ENCODE results near the gene ERO1B. TPM values are rescaled to one million over a fixed set of nuclear protein-coding genes. Genes with fewer than 3 reads are reported as not detected.

Gene ERO1B
- polyA plus RNA-seq, 1 donor from 2014 or later: 2.8 TPM

DNA sequence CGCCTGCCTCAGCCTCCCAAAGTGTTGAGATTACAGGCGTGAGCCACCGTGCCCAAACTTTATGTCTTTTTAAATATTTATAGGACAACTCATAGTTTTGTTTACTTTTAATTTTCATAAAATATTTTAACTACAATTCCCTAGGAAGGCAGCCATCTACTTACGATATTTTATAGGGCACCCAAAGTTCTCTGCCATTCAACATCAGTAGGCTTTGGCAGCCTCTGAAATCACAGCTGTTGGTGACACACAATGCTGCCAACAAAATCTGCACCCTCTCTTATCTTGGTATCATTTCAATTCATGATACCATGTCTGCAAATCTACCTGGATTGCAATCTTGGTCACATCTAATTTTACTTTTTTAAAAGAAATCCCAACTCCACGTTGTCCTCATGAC, 27.1 kb upstream of the ERO1B start:
- Mint-ChIP-seq H3K27me3 (peaks cover 3% of the 10 kb centered on the region), H3K9me3 (no peaks in the 10 kb centered on the region), H3K4me3 (no peak overlapping the region), H3K4me1 (no peaks in the 10 kb centered on the region), H3K36me3 (no peaks in the 10 kb centered on the region), H3K27ac (no peak overlapping the region)

DNA sequence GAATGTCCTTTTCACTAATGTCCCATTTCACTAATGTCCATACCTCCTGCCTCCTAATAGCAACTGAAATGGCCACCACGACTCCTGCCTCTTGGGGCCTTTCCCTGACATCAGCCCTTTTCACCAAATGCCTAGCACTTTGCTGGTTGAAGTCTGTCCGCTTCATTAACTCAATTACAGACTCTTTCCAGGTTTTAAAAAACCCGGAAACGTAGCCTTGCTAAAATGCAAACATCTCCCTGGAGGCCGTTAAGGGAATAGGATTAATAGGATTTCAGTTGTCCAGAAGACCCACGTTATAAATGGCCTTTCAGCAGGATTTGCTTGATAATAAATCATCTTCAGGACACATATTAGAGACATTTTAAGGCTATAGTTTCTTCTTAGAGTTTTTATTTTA, 25.7 kb upstream of the ERO1B start:
- H3K27ac Mint-ChIP-seq: peak overlapping the region in 1 of 3 donors; percentile 63

DNA sequence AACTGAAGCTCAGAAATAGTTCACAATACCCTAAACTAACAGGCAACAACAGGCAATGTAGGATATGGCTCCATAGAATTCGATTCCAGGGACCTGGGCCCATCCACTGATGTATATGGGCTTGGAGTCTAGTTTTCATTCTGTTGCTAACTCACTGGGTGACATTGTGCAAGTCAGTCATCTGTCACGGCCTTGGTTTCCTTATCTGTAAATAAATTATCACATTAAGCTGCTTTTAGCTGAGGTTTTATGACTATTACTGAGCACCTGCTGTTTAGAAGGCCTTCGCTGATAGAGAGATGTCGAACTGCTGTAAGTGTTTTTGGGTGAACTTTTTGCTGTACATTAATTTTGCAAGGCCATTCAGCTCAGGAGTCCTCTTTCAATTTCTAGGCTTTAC, 22.9 kb upstream of the ERO1B start:
- no peaks in the 10 kb centered on the region for H3K36me3 Mint-ChIP-seq
- H3K27ac Mint-ChIP-seq: no peak overlapping the region
- H3K27me3 Mint-ChIP-seq: peaks cover 2% of the 10 kb centered on the region
- no peaks in the 10 kb centered on the region for H3K4me1 Mint-ChIP-seq
- H3K4me3 Mint-ChIP-seq: no peak overlapping the region
- no peaks in the 10 kb centered on the region for H3K9me3 Mint-ChIP-seq

More for the DNA sequence above, 25.7 kb upstream of the ERO1B start:
- H3K36me3 Mint-ChIP-seq: no peaks in the 10 kb centered on the region
- H3K4me3 Mint-ChIP-seq: no peak overlapping the region
- H3K4me1 Mint-ChIP-seq: no peaks in the 10 kb centered on the region
- no peaks in the 10 kb centered on the region for H3K9me3 Mint-ChIP-seq
- H3K27me3 Mint-ChIP-seq: peaks cover 3% of the 10 kb centered on the region

DNA sequence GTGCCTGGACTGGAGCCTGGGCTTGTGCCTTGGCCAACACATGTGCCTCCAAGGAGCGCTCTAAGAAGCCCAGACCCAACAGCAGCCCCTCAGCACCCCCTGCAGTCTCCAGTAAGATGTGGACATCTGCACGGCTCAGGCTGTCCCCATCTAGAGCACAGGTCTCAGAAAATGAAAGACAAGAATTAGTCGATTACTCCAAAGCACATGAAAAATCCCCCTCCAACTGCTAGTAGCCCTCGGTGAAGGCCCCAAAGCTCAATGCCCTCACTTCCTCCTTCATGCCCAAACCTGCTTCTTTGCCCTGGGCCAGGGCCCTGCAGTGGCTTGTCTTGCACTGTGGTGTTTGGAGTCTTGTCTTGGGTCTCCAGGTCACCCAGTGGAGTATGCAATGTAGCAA, 21.9 kb upstream of the ERO1B start:
- H3K4me1 Mint-ChIP-seq: no peaks in the 10 kb centered on the region
- H3K4me3 Mint-ChIP-seq: no peak overlapping the region
- H3K27ac Mint-ChIP-seq: no peak overlapping the region
- no peaks in the 10 kb centered on the region for H3K36me3 Mint-ChIP-seq
- no peaks in the 10 kb centered on the region for H3K9me3 Mint-ChIP-seq
- H3K27me3 Mint-ChIP-seq: peaks cover 2% of the 10 kb centered on the region

DNA sequence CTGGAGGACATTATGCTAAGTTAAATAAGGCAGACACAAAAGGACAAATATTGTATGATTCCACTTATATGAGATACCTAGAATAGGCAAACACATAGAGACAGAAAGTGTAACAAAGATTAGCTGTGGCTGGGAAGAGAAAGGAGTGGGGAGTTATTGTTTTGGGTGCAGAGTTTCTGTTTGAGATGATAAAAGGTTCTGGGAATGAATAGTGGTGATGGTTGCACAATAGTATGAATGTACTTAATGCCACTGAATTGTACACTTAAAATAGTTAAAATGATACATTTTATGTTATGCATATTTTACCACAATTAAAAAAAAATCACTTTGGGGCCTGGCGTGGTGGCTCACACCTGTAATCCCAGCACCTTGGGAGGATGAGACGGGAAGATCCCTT, 21.2 kb upstream of the ERO1B start:
- Mint-ChIP-seq H3K4me3 (no peak overlapping the region), H3K36me3 (no peaks in the 10 kb centered on the region), H3K4me1 (no peaks in the 10 kb centered on the region), H3K27me3 (peaks cover 2% of the 10 kb centered on the region), H3K27ac (no peak overlapping the region), H3K9me3 (no peaks in the 10 kb centered on the region)

DNA sequence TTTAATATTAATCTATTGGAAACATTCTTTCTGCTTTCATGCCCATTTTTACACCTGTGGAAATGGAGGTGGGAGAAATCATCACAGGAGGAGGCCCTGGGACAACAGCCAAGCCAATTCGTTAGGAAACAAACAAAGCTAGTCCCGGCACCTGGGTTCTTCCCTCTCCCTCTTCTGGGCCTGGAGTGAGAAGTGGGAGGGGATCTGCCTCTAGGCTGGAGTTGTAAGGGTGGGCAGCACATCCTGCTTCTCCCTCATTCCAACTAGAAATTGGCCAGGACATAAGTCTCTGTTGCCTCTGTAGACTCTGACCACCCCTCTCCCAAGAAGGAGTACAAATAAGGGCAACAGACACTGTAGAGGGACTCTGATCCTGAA, 20.2 kb upstream of the ERO1B start:
- no peak overlapping the region for H3K27ac Mint-ChIP-seq
- H3K4me3 Mint-ChIP-seq: no peak overlapping the region
- no peaks in the 10 kb centered on the region for H3K36me3 Mint-ChIP-seq
- no peaks in the 10 kb centered on the region for H3K9me3 Mint-ChIP-seq
- H3K4me1 Mint-ChIP-seq: no peaks in the 10 kb centered on the region
- H3K27me3 Mint-ChIP-seq: peaks cover 2% of the 10 kb centered on the region

DNA sequence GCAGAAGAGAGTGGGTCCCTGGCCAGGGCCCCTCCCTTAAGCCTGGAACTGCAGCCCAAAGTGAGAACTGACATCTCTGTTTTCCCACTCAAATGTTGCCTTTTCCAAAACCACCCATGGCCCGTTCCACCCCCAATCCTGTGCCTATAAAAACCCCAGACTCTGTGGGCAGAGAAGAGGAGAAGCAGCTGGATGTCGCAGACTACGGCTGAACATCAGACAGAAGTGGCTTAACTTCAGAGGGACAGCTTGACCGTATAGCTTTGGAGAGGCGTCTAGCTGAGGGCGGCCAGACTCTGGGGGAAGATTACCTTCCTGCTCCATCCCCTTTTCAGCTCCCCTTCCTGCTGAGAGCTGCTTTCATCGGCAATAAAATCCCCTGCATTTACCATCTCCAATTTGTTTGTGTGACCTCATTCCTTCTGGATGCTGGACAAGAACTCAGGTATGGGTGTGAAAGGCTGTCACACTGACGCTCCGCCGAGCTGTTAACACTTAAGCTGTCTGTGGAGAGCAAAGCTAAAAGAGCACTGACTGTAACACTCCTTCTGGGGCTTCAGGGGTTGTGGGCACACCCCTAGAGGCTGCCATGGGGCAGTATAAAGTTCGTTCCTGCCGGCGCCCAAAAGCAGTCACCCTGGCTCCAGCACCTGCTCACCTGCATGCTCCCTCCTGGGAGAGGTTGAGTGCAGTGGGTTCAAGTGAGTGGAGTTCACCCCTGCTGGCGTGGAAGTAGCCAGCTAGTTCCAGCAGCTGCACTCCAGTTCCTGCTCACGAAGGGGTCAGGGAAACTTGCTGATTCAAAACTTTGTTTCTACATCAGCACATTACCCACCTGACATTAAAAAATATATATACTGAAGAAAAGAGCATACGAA, 19.6 kb upstream of the ERO1B start:
- Mint-ChIP-seq H3K27me3 (peaks cover 2% of the 10 kb centered on the region), H3K9me3 (no peaks in the 10 kb centered on the region)

DNA sequence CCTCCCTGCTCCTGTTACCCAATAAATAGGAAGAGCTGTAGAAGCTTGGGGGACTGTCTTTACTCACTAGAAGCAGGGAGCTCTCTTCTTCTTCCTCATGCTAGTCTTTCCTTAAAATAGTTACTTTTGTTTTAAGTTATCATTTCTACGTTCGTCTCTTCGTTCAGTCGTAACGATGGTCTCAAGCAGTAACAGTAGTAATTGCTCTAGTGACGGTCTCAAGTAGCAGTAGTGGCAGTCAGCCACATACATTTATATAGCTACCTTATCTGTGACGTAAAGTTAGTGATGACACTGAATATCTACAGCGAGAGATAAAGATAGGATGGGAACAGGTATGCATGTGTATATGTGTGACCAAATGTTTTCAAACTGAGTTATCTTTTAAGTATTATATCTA, 15.4 kb upstream of the ERO1B start:
- H3K9me3 Mint-ChIP-seq: no peaks in the 10 kb centered on the region
- no peak overlapping the region for H3K27ac Mint-ChIP-seq
- H3K36me3 Mint-ChIP-seq: no peaks in the 10 kb centered on the region
- H3K27me3 Mint-ChIP-seq: peaks cover 5% of the 10 kb centered on the region
- H3K4me1 Mint-ChIP-seq: no peaks in the 10 kb centered on the region
- H3K4me3 Mint-ChIP-seq: no peak overlapping the region

More for the DNA sequence above, 19.6 kb upstream of the ERO1B start:
- H3K36me3 Mint-ChIP-seq: no peaks in the 10 kb centered on the region
- H3K27ac Mint-ChIP-seq: no peak overlapping the region
- H3K4me1 Mint-ChIP-seq: no peaks in the 10 kb centered on the region
- H3K4me3 Mint-ChIP-seq: no peak overlapping the region

DNA sequence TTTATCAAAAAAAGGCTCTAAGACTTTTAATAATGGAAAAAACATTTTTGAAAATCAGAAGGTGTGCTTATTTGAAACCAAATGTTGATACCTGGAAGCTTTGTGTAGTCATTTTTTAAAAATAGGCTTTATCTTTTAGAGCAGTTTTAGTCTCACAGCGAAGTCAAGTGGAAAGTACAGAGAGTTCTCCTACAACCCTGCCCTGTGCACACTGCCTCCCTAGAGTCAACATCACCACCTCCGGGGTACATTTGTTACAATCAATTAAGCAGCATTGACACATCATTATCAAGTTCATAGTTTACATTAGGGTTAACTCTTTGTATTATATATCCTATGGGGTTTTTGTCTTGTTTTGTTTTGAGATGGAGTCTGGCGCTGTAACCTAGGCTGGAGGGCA, 10.7 kb upstream of the ERO1B start:
- Mint-ChIP-seq H3K27me3 (peaks cover 6% of the 10 kb centered on the region), H3K4me1 (no peaks in the 10 kb centered on the region), H3K9me3 (no peaks in the 10 kb centered on the region), H3K27ac (no peak overlapping the region), H3K36me3 (no peaks in the 10 kb centered on the region), H3K4me3 (no peak overlapping the region)

DNA sequence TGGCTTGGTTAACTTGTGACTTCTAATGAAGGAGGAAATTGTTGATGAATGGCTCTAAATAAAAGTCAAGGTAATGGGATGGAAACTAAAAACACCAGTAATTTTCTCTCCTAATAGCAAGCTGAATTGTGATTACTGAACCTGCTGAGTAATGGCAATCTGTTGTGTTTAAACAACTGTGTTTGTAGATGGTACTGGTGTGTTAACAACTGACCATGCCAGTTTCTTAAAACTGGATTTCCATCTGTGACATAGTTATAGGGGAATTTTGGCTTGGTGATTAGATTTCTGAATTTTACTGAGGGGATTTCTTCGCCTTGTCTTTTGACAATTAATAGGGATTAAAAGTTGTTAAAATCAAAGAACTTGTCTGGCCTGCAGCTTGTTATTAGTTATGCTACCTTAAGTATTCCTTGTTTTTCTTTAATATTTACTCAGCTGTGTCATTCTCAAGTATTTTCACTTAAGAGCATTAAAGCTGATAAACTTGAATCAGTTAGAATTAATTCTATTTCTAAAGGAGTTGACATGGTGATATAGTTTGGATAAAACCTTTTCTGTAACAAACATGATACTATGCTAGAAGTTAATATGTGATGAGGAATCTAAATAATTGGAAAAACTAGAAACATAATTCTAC, 7.9 kb upstream of the ERO1B start:
- no peak overlapping the region for H3K27ac Mint-ChIP-seq
- no peak overlapping the region for H3K4me3 Mint-ChIP-seq
- H3K27me3 Mint-ChIP-seq: peaks cover 2% of the 10 kb centered on the region
- peaks cover 6 to 11% (median 7%) of the 10 kb centered on the region in 3 donors for H3K4me1 Mint-ChIP-seq
- H3K9me3 Mint-ChIP-seq: no peaks in the 10 kb centered on the region
- H3K36me3 Mint-ChIP-seq: no peaks in the 10 kb centered on the region

DNA sequence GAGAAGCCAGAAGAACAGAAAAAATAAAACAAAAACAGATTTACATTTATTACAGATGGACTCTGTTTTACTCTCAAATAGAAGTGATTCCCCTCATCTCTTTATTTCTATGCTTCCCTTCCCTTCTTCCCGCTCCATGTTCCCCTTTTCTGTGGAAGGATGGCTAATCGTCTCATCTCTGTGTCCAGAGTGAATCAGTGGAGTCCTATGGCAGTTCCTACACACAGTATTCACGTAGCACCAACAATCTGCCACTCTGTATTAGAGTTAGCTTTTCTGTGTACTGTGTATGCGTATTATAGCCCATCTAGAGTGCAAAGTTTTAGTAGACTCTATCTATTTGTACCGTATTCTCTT, 6.8 kb upstream of the ERO1B start:
- Mint-ChIP-seq H3K9me3 (no peaks in the 10 kb centered on the region), H3K27me3 (peaks cover 2% of the 10 kb centered on the region), H3K4me3 (no peak overlapping the region), H3K4me1 (peaks cover 16 to 20% (median 17%) of the 10 kb centered on the region in 3 donors), H3K27ac (no peak overlapping the region), H3K36me3 (no peaks in the 10 kb centered on the region)

DNA sequence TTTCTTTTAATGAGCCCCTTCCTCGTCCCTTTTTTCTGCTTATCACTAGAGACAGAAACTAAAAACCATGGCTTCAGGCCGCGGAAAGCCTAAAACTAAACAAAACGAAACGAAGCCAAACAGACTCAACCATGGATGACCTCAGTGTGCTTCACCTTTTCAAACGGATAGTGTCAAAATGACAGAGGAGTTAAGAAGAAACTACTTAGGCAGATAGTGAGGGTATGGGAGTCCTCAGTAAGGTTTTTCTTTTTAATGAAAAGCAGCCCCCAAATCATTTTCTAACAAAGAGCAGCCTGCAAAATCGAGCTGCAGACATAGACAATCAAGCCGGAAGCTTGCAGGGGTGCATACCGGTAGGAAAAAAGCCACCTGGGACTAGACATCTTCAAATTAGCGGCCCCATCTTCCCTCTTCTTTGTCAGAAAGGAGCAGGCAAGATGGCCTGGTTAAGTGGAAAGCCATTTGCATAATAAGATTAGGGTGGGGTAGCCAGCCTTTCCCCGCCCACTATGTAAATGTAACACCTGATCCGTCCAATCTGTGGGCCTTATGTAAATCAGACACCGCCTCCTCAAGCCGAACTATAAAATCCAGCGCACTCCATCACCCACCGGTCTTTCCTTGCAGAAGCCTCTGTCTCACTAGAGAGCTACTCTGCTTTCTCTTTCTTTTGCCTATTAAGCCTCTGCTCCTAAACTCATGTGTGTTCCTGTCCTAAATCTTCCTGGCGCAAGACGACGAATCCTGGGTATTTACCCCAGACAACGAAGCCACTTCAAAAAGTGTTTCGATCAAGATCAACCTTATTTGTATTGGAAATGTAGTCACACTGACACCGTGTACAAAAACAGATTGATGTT, 6.2 kb upstream of the ERO1B start:
- Mint-ChIP-seq H3K27me3 (peaks cover 2% of the 10 kb centered on the region), H3K9me3 (no peaks in the 10 kb centered on the region), H3K4me1 (peaks cover 17 to 23% (median 21%) of the 10 kb centered on the region in 3 donors), H3K27ac (no peak overlapping the region), H3K4me3 (peak overlapping the region in 1 of 4 donors; percentile 13), H3K36me3 (no peaks in the 10 kb centered on the region)

DNA sequence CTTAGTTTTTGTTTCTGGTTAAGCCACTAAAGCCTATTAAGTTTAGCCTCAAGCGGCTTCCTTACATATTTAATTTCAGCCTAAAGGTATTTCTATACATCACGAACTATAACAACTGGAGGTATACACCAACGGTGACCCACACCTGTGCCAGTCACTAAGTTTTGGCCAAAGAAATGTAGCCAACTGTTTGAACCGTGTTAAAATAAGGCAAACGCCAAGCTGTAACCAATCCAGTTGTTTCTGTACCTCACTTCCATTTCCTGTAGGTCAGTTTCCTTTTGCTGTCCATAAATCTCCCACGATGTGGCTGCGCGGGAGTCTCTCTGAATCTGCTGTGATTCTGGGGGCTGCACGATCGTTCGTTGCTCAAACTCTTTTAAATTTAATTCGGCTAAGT, 5.6 kb upstream of the ERO1B start:
- H3K4me1 Mint-ChIP-seq: peaks cover 17 to 27% (median 26%) of the 10 kb centered on the region in 3 donors
- no peak overlapping the region for H3K27ac Mint-ChIP-seq
- H3K27me3 Mint-ChIP-seq: peaks cover 2% of the 10 kb centered on the region
- H3K9me3 Mint-ChIP-seq: no peaks in the 10 kb centered on the region
- H3K4me3 Mint-ChIP-seq: no peak overlapping the region
- no peaks in the 10 kb centered on the region for H3K36me3 Mint-ChIP-seq

DNA sequence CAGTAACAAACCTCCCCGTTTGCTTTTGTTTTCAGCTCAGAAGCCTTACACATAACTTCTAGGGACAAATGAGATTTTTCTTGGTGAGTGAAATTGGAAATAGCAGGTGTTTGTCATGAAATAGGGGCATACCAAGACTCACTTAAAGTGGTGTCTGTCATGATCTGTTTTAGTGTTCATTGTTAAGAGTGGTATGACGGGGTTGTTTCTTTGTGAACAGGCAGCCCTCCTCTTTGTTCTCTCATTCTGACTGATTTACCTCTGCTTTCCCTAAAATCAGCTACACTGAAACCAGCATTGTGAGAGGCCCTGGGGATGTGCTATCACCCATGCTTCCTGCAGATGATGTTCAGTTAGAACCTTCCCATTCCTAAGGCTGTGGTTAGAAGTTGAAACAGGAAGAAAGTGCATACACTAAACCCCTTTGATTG, 2.5 kb upstream of the ERO1B start:
- Mint-ChIP-seq H3K36me3 (no peaks in the 10 kb centered on the region), H3K27me3 (no peaks in the 10 kb centered on the region), H3K27ac (peak overlapping the region in 1 of 3 donors; percentile 32), H3K9me3 (no peaks in the 10 kb centered on the region), H3K4me1 (peaks cover 22 to 37% (median 36%) of the 10 kb centered on the region in 3 donors), H3K4me3 (peak overlapping the region; percentile 6 to 72 (median 44))

DNA sequence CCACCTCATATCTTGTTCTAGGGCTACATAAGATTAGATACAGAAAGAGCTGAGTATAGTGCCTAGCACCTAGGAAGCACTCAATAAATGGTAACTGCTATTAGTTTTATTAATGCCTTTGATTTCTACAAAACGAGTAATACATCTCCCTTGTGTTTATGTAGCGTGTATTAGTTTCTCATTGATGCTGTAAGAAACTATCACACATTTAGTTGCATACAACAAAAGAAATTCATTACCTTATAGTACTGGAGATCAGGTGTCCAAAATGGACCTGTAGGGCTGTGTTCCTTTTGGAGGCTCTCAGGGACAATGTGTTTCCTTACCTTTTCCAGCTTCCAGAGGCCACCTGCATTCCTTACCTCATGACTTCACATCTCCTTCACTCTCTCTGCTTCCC, 961 bp upstream of the ERO1B start:
- Mint-ChIP-seq H3K4me3 (peak overlapping the region; percentile 72 to 99 (median 94)), H3K27ac (peak overlapping the region in 2 of 3 donors; percentile 38 to 64), H3K36me3 (no peaks in the 10 kb centered on the region), H3K27me3 (no peaks in the 10 kb centered on the region), H3K9me3 (no peaks in the 10 kb centered on the region), H3K4me1 (peaks cover 22 to 41% (median 39%) of the 10 kb centered on the region in 3 donors)
